Body of pancreas (tissue), 4 donors: ENCODE measurements around the gene ELP4.

Experiments
- POLR2A ChIP-seq, 3 donors: fragments of 450-650 bp; IDR thresholded peaks; one replicate each; pipeline ENCODE4 v1.6.1; 2016; ENCODE audit warnings: antibody characterized with exemption in 3 of 3, mild to moderate bottlenecking in 2 of 3
- TF ChIP-seq, protein P1 (sequence below), 7 experiments: fragments of 450-650 bp in 4 of 7; fragments of 200-600 bp in 3 of 7; sonication (generic) in 3 of 7; IDR thresholded peaks; one replicate each; pipeline ENCODE4 v1.5.1; 2016 to 2019; ENCODE audit warnings: antibody characterized with exemption in 7 of 7

GRCh38 chr11:31499576-31500178 is 9.9 kb upstream of the ELP4 start:
- TF ChIP-seq, protein P1, sequence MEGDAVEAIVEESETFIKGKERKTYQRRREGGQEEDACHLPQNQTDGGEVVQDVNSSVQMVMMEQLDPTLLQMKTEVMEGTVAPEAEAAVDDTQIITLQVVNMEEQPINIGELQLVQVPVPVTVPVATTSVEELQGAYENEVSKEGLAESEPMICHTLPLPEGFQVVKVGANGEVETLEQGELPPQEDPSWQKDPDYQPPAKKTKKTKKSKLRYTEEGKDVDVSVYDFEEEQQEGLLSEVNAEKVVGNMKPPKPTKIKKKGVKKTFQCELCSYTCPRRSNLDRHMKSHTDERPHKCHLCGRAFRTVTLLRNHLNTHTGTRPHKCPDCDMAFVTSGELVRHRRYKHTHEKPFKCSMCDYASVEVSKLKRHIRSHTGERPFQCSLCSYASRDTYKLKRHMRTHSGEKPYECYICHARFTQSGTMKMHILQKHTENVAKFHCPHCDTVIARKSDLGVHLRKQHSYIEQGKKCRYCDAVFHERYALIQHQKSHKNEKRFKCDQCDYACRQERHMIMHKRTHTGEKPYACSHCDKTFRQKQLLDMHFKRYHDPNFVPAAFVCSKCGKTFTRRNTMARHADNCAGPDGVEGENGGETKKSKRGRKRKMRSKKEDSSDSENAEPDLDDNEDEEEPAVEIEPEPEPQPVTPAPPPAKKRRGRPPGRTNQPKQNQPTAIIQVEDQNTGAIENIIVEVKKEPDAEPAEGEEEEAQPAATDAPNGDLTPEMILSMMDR (IDR thresholded peaks at IDR 0.05), result no peak
- TF ChIP-seq POLR2A (IDR thresholded peaks at IDR 0.05), result no peak
